Measurements from ENCODE around the gene LMNA. TPM values are rescaled to one million over a fixed set of nuclear protein-coding genes. Genes with fewer than 3 reads are reported as not detected.
A peak's percentile ranks its signal among the peaks of the same experiment; 100 is the strongest.

The LMNA gene
- total and polyA plus RNA-seq, 2 experiments from 2014 or later: 1,219 to 1,230 TPM

DNA sequence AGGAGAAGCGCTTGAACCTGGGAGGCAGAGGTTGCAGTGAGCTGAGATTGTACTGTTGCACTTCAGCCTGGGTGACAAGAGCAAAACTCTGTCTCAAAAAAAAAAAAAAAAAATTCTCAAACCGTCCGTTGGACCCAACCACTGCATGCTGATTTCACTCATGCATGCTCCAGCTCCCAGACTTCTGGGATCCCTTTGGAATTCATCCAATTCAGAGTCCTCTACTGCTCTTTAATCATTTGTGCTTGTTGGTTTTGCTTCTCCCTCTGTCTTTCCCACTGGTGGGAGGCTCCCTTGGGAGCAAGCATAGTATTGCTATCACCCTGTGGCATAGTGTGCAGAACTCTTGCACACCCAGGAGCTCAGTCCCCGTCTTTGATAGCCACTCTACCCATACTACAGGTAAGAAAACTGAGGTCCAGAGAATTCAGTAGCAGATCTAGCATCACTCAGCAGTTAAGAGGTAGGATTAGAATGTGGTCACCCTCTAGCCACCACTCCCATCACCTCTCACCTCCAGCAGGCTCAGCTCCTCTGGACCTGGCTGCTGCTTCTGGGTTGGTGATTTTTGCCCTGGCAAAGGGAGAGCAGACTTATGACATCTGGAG is 3.1 kb upstream of the LMNA start:
- no peak overlapping the region for H3K27ac ChIP-seq
- peaks cover 10% of the 10 kb centered on the region; the same call in 1 of the 2 replicates for H3K36me3 ChIP-seq (ENCODE audit: low read depth)
- no peaks in the 10 kb centered on the region for H3K27me3 ChIP-seq (replicated peaks; ENCODE audit: insufficient read depth)
- 85 to 87% methylated on average over 4 of the region's 4 CpGs for WGBS, 2 experiments (ENCODE audit: low coverage in 1 of 2, low lambda C conversion rate in 2 of 2, missing lambda C conversion rate in 2 of 2)
- TF ChIP-seq EZH2 (IDR thresholded peaks at IDR 0.05; ENCODE audit: insufficient read depth, poor library complexity, severe bottlenecking) (no peak), EZH2phosphoT487 (IDR thresholded peaks at IDR 0.05; ENCODE audit: insufficient read depth, low read depth) (no peak)
- in situ Hi-C loops (cut with MboI): no loop called here
- no peaks in the 10 kb centered on the region for H3K9me2 ChIP-seq (ENCODE audit: insufficient read depth)
- no peak for DNase-seq
- H3K4me2 ChIP-seq (ENCODE audit: unreplicated experiment): no peak overlapping the region
- no peak overlapping the region for H3K4me3 ChIP-seq
- H3K9me3 ChIP-seq (ENCODE audit: low read depth): no peaks in the 10 kb centered on the region
- H3F3A ChIP-seq (ENCODE audit: insufficient read depth): peaks cover 15% of the 10 kb centered on the region
- no peak overlapping the region for H3K9ac ChIP-seq
- no peaks in the 10 kb centered on the region for H4K20me1 ChIP-seq (ENCODE audit: insufficient read depth)
- no peak overlapping the region for H2AFZ ChIP-seq
- peaks cover 24% of the 10 kb centered on the region for H3K4me1 ChIP-seq (ENCODE audit: insufficient read depth)
- H3K79me2 ChIP-seq (ENCODE audit: insufficient read depth): peaks cover 27% of the 10 kb centered on the region

DNA sequence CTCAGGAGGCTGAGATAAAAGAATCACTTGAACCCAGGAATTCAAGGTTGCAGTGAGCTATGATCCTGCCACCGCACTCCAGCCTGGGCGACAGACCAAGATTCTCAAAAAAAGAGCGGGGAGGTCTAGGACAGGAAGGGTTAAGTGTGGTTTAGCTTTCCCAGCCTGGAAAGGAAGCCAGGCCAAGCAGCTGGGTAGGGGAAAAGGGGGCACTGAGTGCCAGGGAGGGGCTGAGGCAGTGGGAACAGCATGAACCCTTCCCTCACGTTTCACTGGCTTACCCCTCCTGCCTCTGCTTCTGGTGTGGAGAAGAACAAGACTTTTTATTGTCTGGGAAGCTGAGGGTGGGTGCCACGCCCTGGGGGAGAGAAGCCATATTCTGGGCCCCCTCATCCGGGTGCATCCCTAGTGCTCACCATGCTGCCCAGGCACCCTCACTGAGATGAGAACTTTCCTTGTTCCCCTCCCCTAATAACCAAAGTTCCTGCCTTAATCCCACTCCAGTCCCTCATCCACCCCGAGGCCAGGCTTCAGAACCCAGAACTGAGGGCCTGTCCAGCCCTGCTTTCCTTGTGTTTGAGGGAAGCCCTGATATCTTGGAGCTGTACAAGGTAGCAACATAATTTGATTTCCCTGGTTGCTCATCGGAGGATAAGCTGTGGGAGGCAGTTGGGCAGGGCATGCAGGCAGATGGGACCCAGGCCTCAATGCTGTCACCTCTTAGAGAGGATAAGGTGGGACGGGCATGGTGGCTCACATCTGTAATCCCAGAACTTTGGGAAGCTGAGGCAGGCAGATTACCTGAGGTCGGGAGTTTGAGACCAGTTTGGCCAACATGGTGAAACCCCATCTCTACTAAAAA is 2.0 kb upstream of the LMNA start:
- TF ChIP-seq EZH2 (IDR thresholded peaks at IDR 0.05; ENCODE audit: insufficient read depth, poor library complexity, severe bottlenecking): no peak
- TF ChIP-seq EZH2phosphoT487 (IDR thresholded peaks at IDR 0.05; ENCODE audit: insufficient read depth, low read depth): no peak
- H2AFZ ChIP-seq: no peak overlapping the region
- no peaks in the 10 kb centered on the region for H4K20me1 ChIP-seq (ENCODE audit: insufficient read depth)
- H3K9me2 ChIP-seq (ENCODE audit: insufficient read depth): no peaks in the 10 kb centered on the region
- no peak overlapping the region for H3K4me2 ChIP-seq (ENCODE audit: unreplicated experiment)
- no peak for DNase-seq
- H3K27ac ChIP-seq: peak overlapping the region; percentile 100
- peak overlapping the region; percentile 100 for H3K9ac ChIP-seq
- H3K36me3 ChIP-seq (ENCODE audit: low read depth): peaks cover 10% of the 10 kb centered on the region; the same call in 1 of the 2 replicates
- in situ Hi-C loops (cut with MboI): no loop called here
- no peaks in the 10 kb centered on the region for H3K9me3 ChIP-seq (ENCODE audit: low read depth)
- WGBS, 2 experiments (ENCODE audit: low coverage in 1 of 2, low lambda C conversion rate in 2 of 2, missing lambda C conversion rate in 2 of 2): 59% methylated on average over 10 of the region's 10 CpGs
- no peaks in the 10 kb centered on the region for H3K27me3 ChIP-seq (replicated peaks; ENCODE audit: insufficient read depth)
- H3K4me1 ChIP-seq (ENCODE audit: insufficient read depth): peaks cover 17% of the 10 kb centered on the region
- H3K79me2 ChIP-seq (ENCODE audit: insufficient read depth): peaks cover 37% of the 10 kb centered on the region
- peaks cover 24% of the 10 kb centered on the region for H3F3A ChIP-seq (ENCODE audit: insufficient read depth)
- H3K4me3 ChIP-seq: no peak overlapping the region

DNA sequence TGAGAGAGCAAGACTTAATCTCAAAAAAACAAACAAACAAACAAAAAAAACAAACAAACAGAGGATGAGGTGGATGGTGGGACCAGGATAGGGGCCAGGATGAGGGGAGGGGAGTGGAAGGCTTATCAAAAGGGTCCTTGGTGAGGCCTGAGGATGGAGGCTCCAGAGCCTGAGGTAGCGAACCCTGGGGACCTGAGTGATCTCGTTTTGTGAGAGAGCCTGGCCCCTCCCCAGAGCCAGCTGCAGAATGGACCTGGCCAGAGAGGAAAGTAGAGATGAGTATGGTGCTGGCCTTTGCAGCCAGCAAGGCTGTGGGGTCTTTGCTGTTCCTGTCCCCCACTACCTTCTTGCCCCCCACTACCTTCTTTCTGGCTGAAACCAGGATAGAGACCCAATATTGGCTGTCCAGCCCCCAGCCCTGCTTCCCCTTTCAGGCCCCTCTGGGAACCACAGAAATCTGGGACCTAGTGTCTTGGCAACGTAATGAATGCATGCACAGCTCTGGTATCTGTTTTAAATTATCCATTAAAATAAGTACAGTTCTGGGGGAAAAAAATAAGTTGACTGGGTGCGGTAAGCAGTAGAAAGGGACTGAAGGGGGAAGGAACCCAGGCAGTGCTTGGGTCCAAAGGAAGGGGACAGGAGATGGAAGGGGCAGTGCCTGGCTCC is 1.1 kb upstream of the LMNA start:
- Histone ChIP-seq H3K27ac (peak overlapping the region; percentile 100), H3K27me3 (replicated peaks; ENCODE audit: insufficient read depth) (no peaks in the 10 kb centered on the region), H4K20me1 (ENCODE audit: insufficient read depth) (peaks cover 5% of the 10 kb centered on the region; the same call in 1 of the 2 replicates), H3K9me3 (ENCODE audit: low read depth) (no peaks in the 10 kb centered on the region), H3K4me1 (ENCODE audit: insufficient read depth) (peaks cover 17% of the 10 kb centered on the region), H3K9ac (peak overlapping the region; percentile 100), H3K4me2 (ENCODE audit: unreplicated experiment) (peak overlapping the region; percentile 78), H3K79me2 (ENCODE audit: insufficient read depth) (peaks cover 46% of the 10 kb centered on the region), H3F3A (ENCODE audit: insufficient read depth) (peaks cover 33% of the 10 kb centered on the region), H3K9me2 (ENCODE audit: insufficient read depth) (no peaks in the 10 kb centered on the region), H3K4me3 (peak overlapping the region; percentile 100), H3K36me3 (ENCODE audit: low read depth) (peaks cover 11% of the 10 kb centered on the region; the same call in 1 of the 2 replicates), H2AFZ (no peak overlapping the region)
- TF ChIP-seq EZH2 (IDR thresholded peaks at IDR 0.05; ENCODE audit: insufficient read depth, poor library complexity, severe bottlenecking) (no peak), EZH2phosphoT487 (IDR thresholded peaks at IDR 0.05; ENCODE audit: insufficient read depth, low read depth) (no peak)
- WGBS, 2 experiments (ENCODE audit: low coverage in 1 of 2, low lambda C conversion rate in 2 of 2, missing lambda C conversion rate in 2 of 2): 24 to 25% methylated on average over 4 of the region's 4 CpGs
- in situ Hi-C loops (cut with MboI): no loop called here
- DNase-seq: peak; percentile 80

DNA sequence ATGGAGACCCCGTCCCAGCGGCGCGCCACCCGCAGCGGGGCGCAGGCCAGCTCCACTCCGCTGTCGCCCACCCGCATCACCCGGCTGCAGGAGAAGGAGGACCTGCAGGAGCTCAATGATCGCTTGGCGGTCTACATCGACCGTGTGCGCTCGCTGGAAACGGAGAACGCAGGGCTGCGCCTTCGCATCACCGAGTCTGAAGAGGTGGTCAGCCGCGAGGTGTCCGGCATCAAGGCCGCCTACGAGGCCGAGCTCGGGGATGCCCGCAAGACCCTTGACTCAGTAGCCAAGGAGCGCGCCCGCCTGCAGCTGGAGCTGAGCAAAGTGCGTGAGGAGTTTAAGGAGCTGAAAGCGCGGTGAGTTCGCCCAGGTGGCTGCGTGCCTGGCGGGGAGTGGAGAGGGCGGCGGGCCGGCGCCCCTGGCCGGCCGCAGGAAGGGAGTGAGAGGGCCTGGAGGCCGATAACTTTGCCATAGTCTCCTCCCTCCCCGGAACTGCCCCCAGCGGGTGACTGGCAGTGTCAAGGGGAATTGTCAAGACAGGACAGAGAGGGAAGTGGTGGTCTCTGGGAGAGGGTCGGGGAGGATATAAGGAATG is 505 bp downstream of the LMNA start:
- in situ Hi-C loops (cut with MboI): no loop called here
- peaks cover 62% of the 10 kb centered on the region for H3K79me2 ChIP-seq (ENCODE audit: insufficient read depth)
- TF ChIP-seq EZH2 (IDR thresholded peaks at IDR 0.05; ENCODE audit: insufficient read depth, poor library complexity, severe bottlenecking): no peak
- no peak for TF ChIP-seq EZH2phosphoT487 (IDR thresholded peaks at IDR 0.05; ENCODE audit: insufficient read depth, low read depth)
- H3K4me3 ChIP-seq: peak overlapping the region; percentile 100
- peak overlapping the region; percentile 100 for H3K9ac ChIP-seq
- H3K27me3 ChIP-seq (replicated peaks; ENCODE audit: insufficient read depth): no peaks in the 10 kb centered on the region
- H3F3A ChIP-seq (ENCODE audit: insufficient read depth): peaks cover 47% of the 10 kb centered on the region
- no peaks in the 10 kb centered on the region for H3K9me3 ChIP-seq (ENCODE audit: low read depth)
- no peak overlapping the region for H2AFZ ChIP-seq
- H3K36me3 ChIP-seq (ENCODE audit: low read depth): peaks cover 14% of the 10 kb centered on the region; the same call in 1 of the 2 replicates
- peak; percentile 54 for DNase-seq
- peak overlapping the region; percentile 100 for H3K27ac ChIP-seq
- peak overlapping the region; percentile 98 for H3K4me2 ChIP-seq (ENCODE audit: unreplicated experiment)
- H3K9me2 ChIP-seq (ENCODE audit: insufficient read depth): no peaks in the 10 kb centered on the region
- 1% methylated on average over 49 of the region's 49 CpGs for WGBS, 2 experiments (ENCODE audit: low coverage in 1 of 2, low lambda C conversion rate in 2 of 2, missing lambda C conversion rate in 2 of 2)
- H4K20me1 ChIP-seq (ENCODE audit: insufficient read depth): peaks cover 9% of the 10 kb centered on the region; the same call in 1 of the 2 replicates
- H3K4me1 ChIP-seq (ENCODE audit: insufficient read depth): peaks cover 25% of the 10 kb centered on the region

Data from GM23248 (cell line).